DND-41 (cell line): ENCODE measurements around the gene IFITM10.

Source experiments
- ATAC-seq: fragments of 200-7000 bp; cut with Tn5 transposase; 3 replicates; pipeline ENCODE4 v1.9.1; 2021; ENCODE audit warnings: low read depth; ENCODE audit not compliant: insufficient read depth
- DNase-seq: peaks from one replicate; pipeline ENCODE4 v3.0.0-alpha.2; 2020
- H2AFZ ChIP-seq: 2 replicates; pipeline ENCODE4 v1.6.0; 2012; ENCODE audit warnings: low read depth, low read length
- H3K27ac ChIP-seq: 2 replicates; pipeline ENCODE4 v1.5.1; 2012; ENCODE audit warnings: low read length, inconsistent platforms
- H3K27me3 ChIP-seq: fragments of 200-600 bp; sonication (generic); 2 replicates; pipeline ENCODE4 v1.6.0; 2012; ENCODE audit warnings: low read length, mild to moderate bottlenecking, inconsistent platforms; ENCODE audit not compliant: insufficient read depth, poor library complexity
- H3K36me3 ChIP-seq: 2 replicates; pipeline ENCODE4 v1.5.1; 2012; ENCODE audit warnings: low read length, inconsistent platforms; ENCODE audit not compliant: insufficient read depth
- H3K4me1 ChIP-seq: 2 replicates; pipeline ENCODE4 v1.5.1; 2012; ENCODE audit warnings: mild to moderate bottlenecking, low read length; ENCODE audit not compliant: insufficient read depth
- H3K4me2 ChIP-seq: 2 replicates; pipeline ENCODE4 v1.6.0; 2012; ENCODE audit warnings: mild to moderate bottlenecking, moderate library complexity, low read length, inconsistent platforms; ENCODE audit not compliant: insufficient read depth
- H3K4me3 ChIP-seq, 2 experiments: fragments of 200-600 bp in 1 of 2; shearing (Covaris generic) in 1 of 2; 2 replicates each; pipeline ENCODE4 v1.5.1; 2012 to 2016; ENCODE audit warnings: inconsistent platforms in 2 of 2, low read length in 2 of 2, mild to moderate bottlenecking in 2 of 2, low read depth in 1 of 2, moderate library complexity in 1 of 2
- H3K79me2 ChIP-seq: 2 replicates; pipeline ENCODE4 v1.6.0; 2012; ENCODE audit warnings: low read length, inconsistent platforms; ENCODE audit not compliant: insufficient read depth
- H3K9ac ChIP-seq: 2 replicates; pipeline ENCODE4 v1.6.0; 2012; ENCODE audit warnings: low read depth, mild to moderate bottlenecking, inconsistent platforms, low read length, moderate library complexity
- H3K9me3 ChIP-seq: 2 replicates; pipeline ENCODE4 v1.5.1; 2012; ENCODE audit warnings: low read length, moderate library complexity, mild to moderate bottlenecking, inconsistent platforms; ENCODE audit not compliant: insufficient read depth, severe bottlenecking
- H4K20me1 ChIP-seq: 2 replicates; pipeline ENCODE4 v1.6.0; 2012; ENCODE audit warnings: low read length; ENCODE audit not compliant: insufficient read depth
- CTCF ChIP-seq: IDR thresholded peaks from 2 replicates; pipeline ENCODE4 v1.5.1; 2012; ENCODE audit warnings: borderline replicate concordance, low read length, moderate library complexity, mild to moderate bottlenecking; ENCODE audit not compliant: poor library complexity, severe bottlenecking; ENCODE audit errors: extremely low read depth
- EZH2 ChIP-seq: IDR thresholded peaks from 3 replicates; pipeline ENCODE4 v1.6.1; 2012; ENCODE audit warnings: borderline replicate concordance, low read depth, mild to moderate bottlenecking, moderate library complexity, low read length, inconsistent platforms; ENCODE audit not compliant: severe bottlenecking

The IFITM10 gene

GRCh38 chr11:1703146-1703545 lies 47.2 kb downstream of the IFITM10 start:
- H3K36me3 ChIP-seq: no peaks in the 10 kb centered on the region; the same call in 1 of the 2 replicates
- no peak overlapping the region for H2AFZ ChIP-seq
- no peak for DNase-seq
- H3K4me2 ChIP-seq: no peak overlapping the region
- TF ChIP-seq EZH2 (no peak), CTCF (no peak)
- no peaks in the 10 kb centered on the region for H3K27me3 ChIP-seq
- no peaks in the 10 kb centered on the region for H4K20me1 ChIP-seq
- H3K4me3 ChIP-seq: no peak overlapping the region; a peak in 1 of 4 replicates
- H3K4me1 ChIP-seq: peaks cover 64% of the 10 kb centered on the region
- ATAC-seq: no peak
- H3K27ac ChIP-seq: peak overlapping the region; percentile 86; the same call in 1 of the 2 replicates
- H3K9ac ChIP-seq: no peak overlapping the region
- H3K9me3 ChIP-seq: peaks cover 36% of the 10 kb centered on the region
- H3K79me2 ChIP-seq: no peaks in the 10 kb centered on the region

GRCh38 chr11:1702506-1702905 lies 47.9 kb downstream of the IFITM10 start:
- H3K4me3 ChIP-seq: no peak overlapping the region
- no peak overlapping the region for H3K4me2 ChIP-seq
- no peaks in the 10 kb centered on the region for H3K79me2 ChIP-seq
- peaks cover 59% of the 10 kb centered on the region for H3K4me1 ChIP-seq
- H4K20me1 ChIP-seq: no peaks in the 10 kb centered on the region
- H3K27me3 ChIP-seq: no peaks in the 10 kb centered on the region
- H3K27ac ChIP-seq: peak overlapping the region; percentile 86
- DNase-seq (no peak), ATAC-seq (no peak)
- no peaks in the 10 kb centered on the region; the same call in 1 of the 2 replicates for H3K36me3 ChIP-seq
- H2AFZ ChIP-seq: no peak overlapping the region
- no peak overlapping the region for H3K9ac ChIP-seq
- H3K9me3 ChIP-seq: peaks cover 31% of the 10 kb centered on the region
- no peak for TF ChIP-seq EZH2
- TF ChIP-seq CTCF: no peak

GRCh38 chr11:1701091-1701807 lies 49.1 kb downstream of the IFITM10 start:
- peak overlapping the region; percentile 42 for H3K9ac ChIP-seq
- ATAC-seq (peak; percentile 83), DNase-seq (peak; percentile 88)
- H3K79me2 ChIP-seq: no peaks in the 10 kb centered on the region
- peak overlapping the region; percentile 86 for H3K27ac ChIP-seq
- peaks cover 24% of the 10 kb centered on the region for H3K9me3 ChIP-seq
- peaks cover 47% of the 10 kb centered on the region for H3K4me1 ChIP-seq
- H4K20me1 ChIP-seq: no peaks in the 10 kb centered on the region
- TF ChIP-seq CTCF (peak; percentile 54), EZH2 (no peak)
- no peak overlapping the region for H3K4me2 ChIP-seq
- no peaks in the 10 kb centered on the region for H3K27me3 ChIP-seq
- peak overlapping the region in 1 of 2 experiments; percentile 28; a peak in 1 of 4 replicates for H3K4me3 ChIP-seq
- no peaks in the 10 kb centered on the region for H3K36me3 ChIP-seq
- H2AFZ ChIP-seq: no peak overlapping the region
